Raji (cell line): ENCODE measurements around the gene CCN5.

ENCODE experiments used
- POLR2A ChIP-seq: IDR thresholded peaks from 2 replicates; pipeline ENCODE4 v1.6.1; 2011; ENCODE audit warnings: low read depth, low read length, control low read depth; ENCODE audit not compliant: insufficient read depth

CCN5 gene

DNA sequence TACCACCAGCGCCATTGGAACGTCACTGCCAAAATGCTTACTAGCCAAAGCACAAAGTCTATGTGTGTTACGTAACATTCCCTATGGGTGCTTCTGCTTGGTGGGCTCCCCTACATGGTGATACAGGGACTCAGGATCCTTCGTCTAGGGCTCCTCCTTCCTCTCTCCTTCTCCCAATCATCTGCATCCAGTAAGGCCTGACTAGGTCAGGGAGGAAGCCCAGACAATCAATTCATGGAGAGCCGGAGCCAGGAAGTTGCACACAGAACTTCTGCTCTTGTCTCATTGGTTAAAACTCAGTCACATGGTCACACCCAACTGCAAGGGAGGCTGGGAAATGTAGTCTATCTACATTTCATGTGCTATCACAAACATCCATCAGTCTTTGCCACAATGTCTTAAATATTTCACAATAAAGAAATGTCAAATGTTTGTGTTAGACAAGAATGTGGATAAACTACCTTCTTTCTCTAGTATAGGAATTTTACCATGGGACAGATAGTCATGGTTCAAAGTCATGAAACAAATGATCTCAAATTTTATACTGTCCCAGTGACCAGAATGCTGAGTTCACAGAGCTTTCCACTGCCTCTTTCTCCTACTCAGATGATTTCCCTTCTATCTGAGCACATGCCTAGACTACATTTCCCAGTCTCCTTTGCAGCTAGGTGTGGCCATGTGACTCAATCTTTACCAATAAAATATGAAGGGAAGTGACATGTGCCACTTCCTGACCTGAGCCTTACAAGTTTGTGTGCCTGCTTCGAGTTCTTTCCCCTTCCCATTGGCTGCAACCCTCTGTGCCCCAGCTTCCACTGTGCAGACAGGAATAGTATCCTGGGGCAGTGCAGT, 21.2 kb downstream of the CCN5 start:
- no peak for TF ChIP-seq POLR2A

DNA sequence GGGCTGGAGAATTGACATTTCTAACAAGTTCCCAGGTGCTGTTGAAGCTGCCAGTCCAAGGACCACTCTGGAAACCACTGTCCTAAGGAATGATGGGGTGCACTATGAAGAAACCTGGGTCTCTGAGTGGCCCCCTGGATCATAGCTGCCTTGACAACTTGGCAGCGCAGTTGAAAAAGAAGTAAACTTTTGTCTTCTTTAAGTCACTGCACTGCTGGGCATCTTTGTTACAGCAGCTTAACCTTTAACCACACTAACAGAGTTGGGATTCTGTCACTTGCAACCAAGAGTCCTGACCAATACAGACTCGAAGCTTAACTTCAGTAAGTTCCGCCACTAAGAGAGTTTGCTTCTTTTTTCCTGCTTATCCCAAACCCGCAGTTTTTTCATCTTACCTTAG, 21.9 kb downstream of the CCN5 start:
- no peak for TF ChIP-seq POLR2A

- TF ChIP-seq POLR2A, result peak; percentile 55; the same call in 1 of the 2 replicates
These were observed 23.8 kb downstream of the CCN5 start for GRCh38 chr20:44738813-44739477.

DNA sequence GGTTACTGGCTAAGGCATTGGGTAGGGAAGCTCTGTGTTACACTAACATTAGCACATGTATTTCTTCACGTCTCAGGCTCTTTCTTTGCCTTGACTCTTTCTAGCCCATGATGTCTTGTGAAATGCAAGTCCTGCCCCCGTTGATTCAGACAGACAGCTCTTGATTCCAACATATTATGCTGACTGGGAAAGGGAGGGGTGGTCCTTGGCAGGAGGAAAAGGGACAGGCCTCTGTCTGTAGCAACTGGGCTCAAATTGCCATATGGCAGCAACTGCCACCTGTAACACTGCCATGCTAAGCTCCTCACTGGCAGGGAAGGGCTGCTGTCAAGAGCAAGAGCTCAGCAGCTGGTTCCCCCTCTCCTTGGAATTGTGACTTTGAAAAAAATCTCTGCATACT, 24.8 kb downstream of the CCN5 start:
- no peak for TF ChIP-seq POLR2A

GRCh38 chr20:44742304-44743079, 27.3 kb downstream of the CCN5 start:
- TF ChIP-seq POLR2A, result no peak

GRCh38 chr20:44743080-44743701, 28.0 kb downstream of the CCN5 start:
- no peak for TF ChIP-seq POLR2A

DNA sequence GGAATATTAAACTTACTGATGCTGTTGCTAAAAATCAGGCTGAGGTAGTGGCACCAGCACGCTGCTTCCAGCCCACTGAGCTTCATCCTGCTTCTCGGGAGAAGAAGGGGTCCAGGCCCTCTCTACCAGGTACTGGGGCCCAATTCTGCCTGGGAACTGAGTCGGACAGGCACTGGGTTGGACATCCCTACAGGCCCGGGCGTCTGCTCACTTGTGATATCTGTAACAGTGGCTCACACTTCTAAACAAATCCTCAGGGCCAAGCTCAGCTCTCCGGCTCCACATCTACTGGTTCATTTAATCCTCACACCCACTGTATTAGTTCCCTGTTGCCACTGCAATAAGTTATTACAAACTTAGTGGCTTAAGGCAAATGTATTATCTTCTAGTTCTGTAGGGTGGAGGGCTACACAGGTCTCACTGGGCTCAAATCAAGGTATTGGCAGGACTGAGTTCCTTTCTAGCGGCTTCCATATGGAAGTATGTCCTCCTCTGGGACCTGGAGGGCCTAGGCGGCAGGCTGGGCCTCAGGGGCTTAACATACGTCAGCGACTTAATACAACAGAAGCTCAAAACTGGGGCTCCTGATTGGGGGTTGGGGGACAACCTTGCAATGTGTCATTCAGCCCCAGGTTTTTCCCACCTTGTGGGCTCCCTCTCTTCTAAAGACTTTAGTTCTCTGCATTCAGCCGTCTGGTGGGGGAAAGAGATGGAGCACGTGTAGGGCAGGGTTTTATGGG, 28.9 kb downstream of the CCN5 start:
- TF ChIP-seq POLR2A, result no peak

DNA sequence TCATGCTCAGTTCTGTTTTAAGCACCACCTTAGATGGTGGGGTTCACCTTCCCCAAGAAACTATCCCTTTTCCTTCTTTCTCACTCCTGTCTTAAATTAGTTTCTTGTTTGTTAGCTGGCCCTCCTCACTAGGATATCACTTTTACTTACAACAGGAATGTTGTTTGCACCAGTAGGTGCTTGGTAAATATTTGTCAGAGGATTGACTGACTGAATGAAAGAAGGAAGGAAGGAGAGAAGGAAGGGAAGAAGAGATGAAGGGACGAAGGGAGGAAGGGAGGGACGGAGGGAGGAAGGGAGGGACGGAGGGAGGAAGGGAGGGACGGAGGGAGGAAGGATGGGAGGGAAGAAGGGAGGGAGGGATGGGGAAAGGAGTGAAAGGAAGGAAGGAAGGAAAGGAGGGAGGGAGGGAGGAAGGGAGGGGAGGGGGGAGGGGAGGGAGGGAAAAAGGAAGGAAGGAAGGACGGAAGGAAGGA, 30.0 kb downstream of the CCN5 start:
- TF ChIP-seq POLR2A, result no peak

DNA sequence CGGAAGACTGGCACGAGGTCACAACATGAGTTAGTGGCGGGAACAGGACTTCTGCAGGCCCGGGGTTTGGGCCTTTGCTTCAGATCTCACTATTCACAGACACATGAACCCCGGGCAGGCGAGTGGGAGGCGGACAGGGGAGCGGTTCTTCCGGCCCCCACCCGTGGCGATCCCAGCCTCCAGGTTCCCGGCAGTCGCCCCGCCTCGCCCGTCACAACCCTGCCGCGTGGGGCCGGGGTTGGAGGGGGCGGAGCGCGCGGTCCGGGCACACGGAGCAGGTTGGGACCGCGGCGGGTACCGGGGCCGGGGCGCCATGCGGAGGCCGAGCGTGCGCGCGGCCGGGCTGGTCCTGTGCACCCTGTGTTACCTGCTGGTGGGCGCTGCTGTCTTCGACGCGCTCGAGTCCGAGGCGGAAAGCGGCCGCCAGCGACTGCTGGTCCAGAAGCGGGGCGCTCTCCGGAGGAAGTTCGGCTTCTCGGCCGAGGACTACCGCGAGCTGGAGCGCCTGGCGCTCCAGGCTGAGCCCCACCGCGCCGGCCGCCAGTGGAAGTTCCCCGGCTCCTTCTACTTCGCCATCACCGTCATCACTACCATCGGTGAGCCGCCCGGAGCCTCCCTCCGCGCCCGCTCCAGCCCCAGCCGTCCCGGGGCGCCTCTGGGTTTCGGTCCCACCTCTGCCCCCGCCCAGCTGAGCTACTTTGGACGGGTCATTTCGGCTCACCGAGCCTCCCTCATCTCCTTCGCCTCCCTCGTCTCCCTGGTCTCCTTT, 30.6 kb downstream of the CCN5 start, which contains the start of gene KCNK15:
TSS of gene KCNK15 (plus strand) at position 268 of the 769 bp plus-strand sequence. CDS start at position 314, 46 bp downstream.
- TF ChIP-seq POLR2A, result no peak

GRCh38 chr20:44746367-44747165, 31.4 kb downstream of the CCN5 start:
- no peak for TF ChIP-seq POLR2A

DNA sequence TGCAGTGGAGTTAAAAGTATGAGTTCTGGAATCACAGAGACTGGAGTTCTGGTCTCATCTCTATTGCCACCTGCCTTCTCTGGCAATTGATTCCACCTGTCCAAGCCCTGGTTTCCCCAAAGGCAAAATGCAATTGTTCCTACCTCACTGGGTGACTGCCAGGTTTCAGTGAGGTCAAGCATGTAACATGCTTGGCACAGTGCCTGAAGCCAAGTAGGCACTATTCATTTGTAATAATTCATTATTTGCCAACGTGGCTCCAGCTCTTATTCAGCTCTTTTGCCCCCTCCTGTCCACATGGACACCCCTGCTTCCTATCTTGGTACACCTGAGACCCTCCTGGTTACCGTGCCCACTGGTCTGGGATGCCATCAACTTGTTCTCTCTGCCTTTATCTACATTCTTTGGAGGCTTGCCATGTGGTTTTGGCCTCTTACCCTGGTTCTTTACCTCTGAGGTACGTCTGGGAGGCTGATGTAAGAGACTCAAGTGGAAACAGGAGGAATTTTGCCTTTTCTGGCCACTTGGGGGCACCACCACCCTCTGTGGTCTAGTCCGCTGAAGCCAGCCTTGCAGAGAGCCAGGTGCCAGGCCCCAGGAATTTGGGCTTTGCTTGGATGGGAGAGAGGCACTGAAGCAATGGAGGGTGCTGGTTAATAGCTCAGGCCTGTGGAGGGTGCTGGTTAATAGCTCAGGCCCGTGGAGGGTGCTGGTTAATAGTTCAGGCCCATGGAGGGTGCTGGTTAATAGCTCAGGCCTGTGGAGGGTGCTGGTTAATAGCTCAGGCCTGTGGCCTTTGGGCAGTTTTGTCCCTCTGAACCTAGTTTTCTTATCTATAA, 32.2 kb downstream of the CCN5 start:
- TF ChIP-seq POLR2A, result no peak

DNA sequence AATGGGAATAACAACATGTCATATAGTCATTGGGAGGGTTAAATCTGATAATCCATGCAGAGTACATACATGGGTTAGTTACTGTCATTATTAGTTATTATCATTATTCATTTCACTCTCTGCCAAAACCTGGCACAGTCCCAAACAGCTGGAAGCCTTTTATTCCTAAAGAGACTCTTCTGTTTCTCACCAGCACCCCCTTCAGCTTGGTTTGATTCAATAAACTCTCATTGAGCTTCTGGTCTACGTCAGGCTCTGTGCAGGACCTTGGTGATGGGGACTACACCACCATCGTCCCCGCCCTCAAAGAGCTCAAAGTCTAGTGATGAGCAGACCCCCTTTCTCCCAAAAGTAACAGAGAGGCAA, 32.8 kb downstream of the CCN5 start:
- TF ChIP-seq POLR2A, result no peak
